ENCODE measurements around the gene RASSF5.
"Not testable (repeated sequence)": the region's sequence is repeated elsewhere in the genome, so short reads cannot be mapped to it uniquely, and the experiment has no call there.

RASSF5 gene

DNA sequence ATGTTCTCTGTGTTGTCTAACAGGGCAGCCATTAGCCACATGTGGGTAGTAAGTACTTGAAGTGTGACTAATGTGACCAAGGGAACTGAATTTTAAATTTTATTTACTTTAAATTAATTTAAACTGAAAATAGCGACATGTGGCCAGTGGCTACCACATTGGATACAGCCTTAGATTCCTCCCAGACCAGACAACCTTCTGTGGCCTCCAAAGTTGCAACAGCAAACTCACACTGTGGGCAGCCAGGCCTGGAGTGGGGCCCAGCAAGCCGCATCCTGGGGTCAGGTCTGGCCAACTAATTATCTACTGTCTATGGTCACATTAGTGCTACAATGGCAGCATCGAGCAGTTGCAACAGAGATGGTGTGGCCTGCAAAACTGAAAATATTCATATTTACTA, 93.2 kb downstream of the RASSF5 start:
- TF ChIP-seq, protein P1, sequence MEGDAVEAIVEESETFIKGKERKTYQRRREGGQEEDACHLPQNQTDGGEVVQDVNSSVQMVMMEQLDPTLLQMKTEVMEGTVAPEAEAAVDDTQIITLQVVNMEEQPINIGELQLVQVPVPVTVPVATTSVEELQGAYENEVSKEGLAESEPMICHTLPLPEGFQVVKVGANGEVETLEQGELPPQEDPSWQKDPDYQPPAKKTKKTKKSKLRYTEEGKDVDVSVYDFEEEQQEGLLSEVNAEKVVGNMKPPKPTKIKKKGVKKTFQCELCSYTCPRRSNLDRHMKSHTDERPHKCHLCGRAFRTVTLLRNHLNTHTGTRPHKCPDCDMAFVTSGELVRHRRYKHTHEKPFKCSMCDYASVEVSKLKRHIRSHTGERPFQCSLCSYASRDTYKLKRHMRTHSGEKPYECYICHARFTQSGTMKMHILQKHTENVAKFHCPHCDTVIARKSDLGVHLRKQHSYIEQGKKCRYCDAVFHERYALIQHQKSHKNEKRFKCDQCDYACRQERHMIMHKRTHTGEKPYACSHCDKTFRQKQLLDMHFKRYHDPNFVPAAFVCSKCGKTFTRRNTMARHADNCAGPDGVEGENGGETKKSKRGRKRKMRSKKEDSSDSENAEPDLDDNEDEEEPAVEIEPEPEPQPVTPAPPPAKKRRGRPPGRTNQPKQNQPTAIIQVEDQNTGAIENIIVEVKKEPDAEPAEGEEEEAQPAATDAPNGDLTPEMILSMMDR (IDR thresholded peaks at IDR 0.05; ENCODE audit: low read depth, low read length, missing control alignments), result no peak

DNA sequence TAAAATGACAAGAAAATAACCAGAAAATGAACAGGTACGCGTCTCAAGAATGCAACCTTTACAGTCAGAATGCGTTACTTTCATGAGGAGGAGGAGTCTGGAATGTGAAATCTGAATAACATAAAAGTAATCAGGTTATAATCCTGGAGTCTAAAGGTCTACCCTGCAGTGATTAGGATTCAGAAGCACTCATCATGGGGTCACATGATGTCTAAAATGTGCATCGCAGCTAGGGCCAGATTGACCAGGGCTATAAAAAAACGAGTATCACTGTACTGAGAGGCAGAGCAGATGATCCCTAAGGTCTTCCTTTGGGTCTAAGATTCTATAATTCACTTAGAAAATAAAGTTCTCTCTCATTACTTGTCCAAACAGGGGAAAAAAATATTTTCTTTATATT, 97.5 kb downstream of the RASSF5 start:
- DNase-seq (ENCODE audit: low read depth), result no peak
- H3K4me3 ChIP-seq (ENCODE audit: low read depth, low read length), result no peak overlapping the region
- TF ChIP-seq, protein P1 (IDR thresholded peaks at IDR 0.05; ENCODE audit: low read depth, low read length, missing control alignments), result no peak

More for the DNA sequence above, 93.2 kb downstream of the RASSF5 start:
- no peak overlapping the region for H3K4me3 ChIP-seq (ENCODE audit: low read depth, low read length)
- no peak for DNase-seq (ENCODE audit: low read depth)

DNA sequence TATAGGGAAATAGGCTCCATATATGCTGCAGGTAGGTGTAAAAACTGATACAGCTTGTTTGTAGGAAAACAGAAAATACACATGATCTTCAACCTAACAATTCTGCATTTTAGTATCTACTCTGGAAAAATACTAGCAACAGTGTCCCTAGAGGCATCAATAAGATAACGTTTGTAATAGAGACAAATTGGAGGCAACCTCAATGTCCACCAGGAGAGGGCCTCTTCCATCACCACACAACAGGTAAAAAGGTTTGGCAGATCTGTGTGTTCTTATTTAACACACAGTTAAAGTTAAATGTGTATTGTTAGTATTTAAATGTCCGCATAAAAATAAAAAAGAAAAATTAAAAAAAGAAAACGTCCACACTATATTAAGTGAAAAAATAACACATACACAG, 99.5 kb downstream of the RASSF5 start:
- no peak for DNase-seq (ENCODE audit: low read depth)
- TF ChIP-seq, protein P1 (IDR thresholded peaks at IDR 0.05; ENCODE audit: low read depth, low read length, missing control alignments), result peak; percentile 59
- no peak overlapping the region for H3K4me3 ChIP-seq (ENCODE audit: low read depth, low read length)

DNA sequence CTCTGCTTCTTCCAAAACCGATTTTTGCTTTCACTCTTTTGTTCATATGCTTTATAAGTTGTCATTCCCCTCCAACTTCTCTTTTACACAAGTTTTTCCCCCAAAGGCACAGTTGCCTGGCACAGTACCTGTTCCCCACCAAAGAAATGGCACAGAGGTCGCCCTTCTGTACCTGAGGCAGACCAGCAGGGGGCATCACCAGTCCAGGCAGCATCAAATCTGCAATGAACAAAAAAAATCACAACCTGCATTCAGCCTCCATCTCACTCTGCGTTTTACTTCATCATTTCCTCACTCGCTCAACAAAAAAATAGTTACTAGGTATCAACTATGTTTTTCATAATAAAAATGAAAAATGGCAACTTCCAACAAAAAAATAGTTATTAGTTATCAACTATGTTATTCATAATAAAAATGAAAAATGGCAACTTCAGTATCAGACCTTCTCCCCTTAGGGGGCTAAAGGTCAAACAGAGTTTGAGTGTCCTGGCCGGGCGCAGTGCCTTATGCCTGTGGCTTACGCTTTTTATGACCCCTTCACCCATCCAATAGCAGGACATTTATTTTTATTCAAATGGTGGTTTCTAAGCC, 100.9 kb downstream of the RASSF5 start:
- no peak overlapping the region for H3K4me3 ChIP-seq (ENCODE audit: low read depth, low read length)
- TF ChIP-seq, protein P1 (IDR thresholded peaks at IDR 0.05; ENCODE audit: low read depth, low read length, missing control alignments), result peak; percentile 86
- no peak for DNase-seq (ENCODE audit: low read depth)

DNA sequence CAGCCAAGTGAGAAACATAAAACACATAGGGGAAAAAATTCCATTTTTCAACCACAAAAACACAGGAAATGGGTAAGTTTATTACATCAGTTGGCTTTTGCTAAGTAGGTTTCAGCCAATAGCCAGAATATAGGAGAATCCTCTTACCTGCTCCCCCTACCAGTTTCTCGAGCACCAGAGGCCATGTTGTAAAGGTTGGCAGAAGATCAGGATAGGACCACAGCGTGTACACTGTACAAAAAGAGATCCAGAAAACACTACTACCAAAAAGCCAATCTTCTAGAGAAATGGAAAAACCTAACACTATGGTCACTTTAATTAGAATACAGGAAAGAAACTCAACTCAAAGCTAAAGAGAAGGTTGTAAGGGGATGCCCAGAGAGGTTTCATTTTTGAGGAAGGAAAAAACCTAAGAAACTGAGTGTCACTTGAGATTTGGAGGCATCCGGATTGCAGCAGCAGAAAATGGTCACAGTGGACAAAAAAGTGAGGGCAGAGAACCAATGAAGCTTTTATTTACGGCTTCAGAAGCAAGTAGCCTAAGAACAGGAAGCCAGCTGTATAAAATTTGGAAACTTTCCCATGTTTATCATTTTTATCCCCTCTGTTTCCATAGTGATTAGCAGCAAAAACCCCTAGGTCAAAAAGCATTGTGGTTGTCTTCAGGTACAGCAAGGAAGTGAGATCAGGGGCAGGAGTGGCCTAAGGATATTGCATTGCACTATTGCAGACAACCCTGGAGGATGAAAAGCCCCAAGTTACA, 102.1 kb downstream of the RASSF5 start:
- TF ChIP-seq, protein P1 (IDR thresholded peaks at IDR 0.05; ENCODE audit: low read depth, low read length, missing control alignments), result no peak
- no peak for DNase-seq (ENCODE audit: low read depth)
- H3K4me3 ChIP-seq (ENCODE audit: low read depth, low read length), result peak overlapping the region; percentile 20; the same call in 1 of the 2 replicates

DNA sequence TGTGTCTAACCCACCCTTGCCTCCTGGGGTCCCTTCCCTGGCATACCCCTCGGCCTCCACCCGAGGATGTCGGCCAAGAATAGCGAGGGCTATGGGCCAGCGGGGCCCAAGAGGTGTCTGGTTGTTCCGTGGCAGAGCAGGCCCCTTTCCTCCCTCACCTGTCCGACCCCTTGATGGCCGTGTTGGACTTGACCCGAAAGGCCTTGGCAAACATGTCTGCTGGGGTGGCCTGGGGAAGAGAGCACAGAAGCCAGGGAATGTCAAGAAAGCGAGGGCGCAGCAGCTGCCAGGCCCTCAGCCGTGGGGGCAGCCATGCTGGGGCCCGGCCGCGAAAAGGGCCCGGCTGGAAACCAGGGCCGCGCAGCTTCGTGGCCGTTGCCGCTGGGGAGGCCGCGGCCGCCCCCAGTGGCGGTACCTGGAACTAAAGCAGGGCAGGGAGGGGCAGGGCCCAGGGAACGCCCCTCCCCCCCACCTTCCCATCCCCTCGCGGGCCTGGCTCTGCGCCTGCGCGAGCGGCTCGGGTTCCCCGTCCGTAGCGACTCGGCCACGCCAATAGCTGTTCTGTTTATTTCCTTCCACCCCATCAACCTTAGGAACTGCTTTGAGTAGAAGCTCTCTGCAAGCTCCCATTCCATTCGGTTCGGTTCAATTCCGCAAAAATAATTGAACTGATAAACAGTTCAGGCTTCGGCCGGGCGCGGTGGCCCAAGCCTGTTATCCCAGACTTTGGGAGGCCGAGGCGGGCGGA, 105.0 kb downstream of the RASSF5 start, which contains the start of gene EIF2D:
Gene EIF2D (minus strand): TSS at position 337 of the 748 bp plus-strand sequence. CDS start 123 bp downstream, at position 214.
- H3K4me3 ChIP-seq (ENCODE audit: low read depth, low read length), result peak within 1 kb of the TSS; percentile 84
- DNase-seq (ENCODE audit: low read depth), result peak; percentile 58
- TF ChIP-seq, protein P1 (IDR thresholded peaks at IDR 0.05; ENCODE audit: low read depth, low read length, missing control alignments), result peak; percentile 92

DNA sequence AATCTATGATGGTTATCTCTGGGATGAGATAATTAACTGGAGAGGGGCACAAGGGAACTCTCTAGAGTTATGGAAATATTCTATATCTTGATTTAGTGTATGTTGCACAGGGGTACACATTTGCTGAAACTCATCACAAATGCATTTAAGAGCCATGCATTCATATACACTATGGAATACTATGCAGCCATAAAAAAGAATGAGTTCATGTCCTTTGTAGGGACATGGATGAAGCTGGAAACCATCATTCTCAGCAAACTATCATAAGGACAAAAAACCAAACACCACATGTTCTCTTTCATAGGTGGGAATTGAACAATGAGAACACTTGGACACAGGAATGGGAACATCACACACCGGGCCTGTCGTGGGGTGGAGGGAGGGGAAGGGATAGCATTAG, 119.1 kb downstream of the RASSF5 start:
- not testable (repeated sequence) for H3K4me3 ChIP-seq (ENCODE audit: low read depth, low read length); DNase-seq (ENCODE audit: low read depth)
